Adrenal gland (tissue), 12 donors: ENCODE measurements around the gene WWP2. TPM values are rescaled to one million over a fixed set of nuclear protein-coding genes. Genes with fewer than 3 reads are reported as not detected.
"Not testable (repeated sequence)": the region's sequence is repeated elsewhere in the genome, so short reads cannot be mapped to it uniquely, and the experiment has no call there.

ENCODE experiments used
- DNase-seq, 7 donors: peaks; one replicate each; pipeline ENCODE4 v3.0.0-alpha.2; 2019 to 2020
- H3K27ac ChIP-seq, 5 donors: fragments of 200-600 bp; sonication (generic) in 4 of 5; 1 replicate in 3 of 5; 2 replicates in 2 of 5; pipeline versions ENCODE4 v1.5.1 to v1.8.0; 2016 to 2020; ENCODE audit warnings: mild to moderate bottlenecking in 1 of 5
- H3K27me3 ChIP-seq: fragments of 200-600 bp; 2 replicates; pipeline ENCODE4 v1.8.0; 2021
- H3K36me3 ChIP-seq, 2 donors: fragments of 200-600 bp; replicated peaks in 1 of 2; 1 replicate in 1 of 2; 2 replicates in 1 of 2; pipeline versions ENCODE4 v1.5.1 to v1.8.0; 2018 to 2022
- H3K4me1 ChIP-seq, 2 donors: fragments of 200-600 bp; replicated peaks in 1 of 2; 1 replicate in 1 of 2; 2 replicates in 1 of 2; pipeline versions ENCODE4 v1.5.1 to v1.8.0; 2018 to 2021
- H3K4me3 ChIP-seq, 4 donors: fragments of 200-600 bp; sonication (generic) in 3 of 4; one replicate each; pipeline ENCODE4 v1.5.1; 2016 to 2018
- H3K9me3 ChIP-seq, 3 donors: fragments of 200-600 bp; sonication (generic) in 1 of 3; replicated peaks in 1 of 3; 1 replicate in 2 of 3; 2 replicates in 1 of 3; pipeline versions ENCODE4 v1.5.1 to v1.8.0; 2016 to 2021
- CTCF ChIP-seq, 6 experiments: fragments of 450-650 bp in 4 of 6; fragments of 200-600 bp in 2 of 6; sonication (generic) in 1 of 6; IDR thresholded peaks; 1 replicate in 5 of 6; 2 replicates in 1 of 6; pipeline versions ENCODE4 v1.5.1 to v1.8.0; 2016 to 2021; ENCODE audit warnings: antibody characterized with exemption in 6 of 6, mild to moderate bottlenecking in 2 of 6, moderate library complexity in 1 of 6
- POLR2A ChIP-seq, 2 donors: fragments of 450-650 bp; IDR thresholded peaks; one replicate each; pipeline ENCODE4 v1.6.1; 2017; ENCODE audit warnings: antibody characterized with exemption in 2 of 2, mild to moderate bottlenecking in 2 of 2, moderate library complexity in 1 of 2
- WGBS, 4 donors: extraction: QIAGEN DNeasy Blood & Tissue Kit in 2 of 4; methylation state at CpG; one replicate each; pipeline versions ENCODE4 v1.1.5 to v1.1.7; 2013 to 2017; 5-methylcytosine and 5-hydroxymethylcytosine counted together
- intact Hi-C, 2 donors: fragments of 100-400 bp; cut with DNase I; formaldehyde crosslinking; loops; one replicate each; pipeline versions ENCODE4 v1.14.1 to v1.15.0; 2022 to 2023
- polyA plus RNA-seq, 3 donors: library from polyadenylated mRNA; stranded (reverse); fragments of 200-250 nt in 2 of 3; fragments of 350-450 nt in 1 of 3; fragmentation: Illumina TruSeq in 1 of 3; extraction: RNeasy Lipid Tissue Mini Kit (QIAGEN cat#74804) in 1 of 3; gene quantifications; one replicate each; pipeline ENCODE4 v1.2.3, GENCODE V29; 2013 to 2014
- total RNA-seq, 9 donors: library from RNA; depleted of rRNA in 4 of 9; stranded (reverse); fragments of >200 nt in 4 of 9; fragments of 120-200 nt in 1 of 9; fragmentation: NEBNext Ultra II Directional in 1 of 9; extraction: Animal tissue kit (Norgen Biotek cat#: 25700) in 1 of 9; gene quantifications; one replicate each; pipeline versions ENCODE4 v1.1.0 to v1.2.4, GENCODE V29; 2013 to 2023
- donor health status: healthy with polysubstance abuse.
- donor health status: Bipolar disorder and iron deficiency.
- donor health status: DM: yes; HTN: yes; CAD: no.
- donor health status: DM: no; HTN: no; CAD: no.
- donor health status: DM: no; HTN: no; CAD: no.
- donor health status: DM: yes; HTN: yes; CAD: no.

Gene WWP2
- total and polyA plus RNA-seq, 12 donors: 28.3 to 99.8 (median 72.0) TPM

GRCh38 chr16:69754143-69754468, 8.0 kb upstream of the WWP2 start:
- peak overlapping the region in 3 of 4 donors; percentile 76 to 100 (median 84) for H3K4me3 ChIP-seq
- H3K4me1 ChIP-seq: peaks cover 12 to 24% of the 10 kb centered on the region in 2 donors
- H3K27ac ChIP-seq: peak overlapping the region in 4 of 5 donors; percentile 20 to 86 (median 78)
- H3K27me3 ChIP-seq: no peaks in the 10 kb centered on the region
- no peak for TF ChIP-seq CTCF (IDR thresholded peaks at IDR 0.05)
- no peak for TF ChIP-seq POLR2A (IDR thresholded peaks at IDR 0.05)
- peaks cover 0 to 30% of the 10 kb centered on the region in 2 donors for H3K36me3 ChIP-seq
- 8 to 11% (median 8%) methylated on average over 4 of the region's 4 CpGs for WGBS, 4 donors
- intact Hi-C loops: loop anchor here (2.0 to 10.0 kb wide), 3 partner anchors 42 to 359 kb away; no protein-coding TSS in a partner anchor
- no peak for DNase-seq
- H3K9me3 ChIP-seq: no peaks in the 10 kb centered on the region

- DNase-seq: peak; percentile 95 to 97 (median 96)
- 0 to 1% (median 1%) methylated on average over 24 to 58 of the region's 58 CpGs for WGBS, 4 donors
- Histone ChIP-seq H3K27me3 (no peaks in the 10 kb centered on the region), H3K4me1 (peaks cover 12 to 19% of the 10 kb centered on the region in 2 donors), H3K4me3 (peak within 1 kb of the TSS; percentile 35 to 100 (median 80)), H3K36me3 (peaks cover 0 to 24% of the 10 kb centered on the region in 2 donors), H3K27ac (peak within 1 kb of the TSS in 4 of 5 donors; percentile 20 to 86 (median 78)), H3K9me3 (no peaks in the 10 kb centered on the region)
- TF ChIP-seq CTCF (IDR thresholded peaks at IDR 0.05): peak; percentile 94 to 100 (median 99)
- peak; percentile 32 to 62 for TF ChIP-seq POLR2A (IDR thresholded peaks at IDR 0.05)
- intact Hi-C loops: loop anchor here (2.0 to 10.0 kb wide), 3 partner anchors 42 to 360 kb away; no protein-coding TSS in a partner anchor
Observed at GRCh38 chr16:69754469-69755310, 7.4 kb upstream of the WWP2 start, which contains the start of gene NOB1. TSS of gene NOB1 (minus strand) at chr16:69754926. CDS start at chr16:69754910, 16 bp downstream.

GRCh38 chr16:69756705-69757104, 5.4 kb upstream of the WWP2 start:
- no peak for DNase-seq
- WGBS, 4 donors: 86 to 89% (median 89%) methylated on average over 10 of the region's 10 CpGs

GRCh38 chr16:69757375-69757774, 4.8 kb upstream of the WWP2 start:
- H3K27me3 ChIP-seq, H3K4me3 ChIP-seq, H3K9me3 ChIP-seq, H3K36me3 ChIP-seq, DNase-seq, H3K27ac ChIP-seq: not testable (repeated sequence)
- 83 to 90% (median 85%) methylated on average over 13 of the region's 13 CpGs for WGBS, 4 donors
- intact Hi-C loops: loop anchor here in 1 of 2 donors (10.0 kb wide), 1 partner anchor 363 kb away; no protein-coding TSS in a partner anchor
- H3K4me1 ChIP-seq: peaks cover 17 to 24% of the 10 kb centered on the region in 2 donors

More at GRCh38 chr16:69756705-69757104, 5.4 kb upstream of the WWP2 start:
- H3K4me1 ChIP-seq: peaks cover 14 to 21% of the 10 kb centered on the region in 2 donors
- no peak for TF ChIP-seq CTCF (IDR thresholded peaks at IDR 0.05)
- no peak for TF ChIP-seq POLR2A (IDR thresholded peaks at IDR 0.05)
- H3K27me3 ChIP-seq: no peaks in the 10 kb centered on the region
- no peak overlapping the region for H3K27ac ChIP-seq
- H3K36me3 ChIP-seq: peaks cover 0 to 5% of the 10 kb centered on the region in 2 donors
- intact Hi-C loops: loop anchor here in 1 of 2 donors (10.0 kb wide), 1 partner anchor 362 kb away; no protein-coding TSS in a partner anchor
- no peak overlapping the region for H3K4me3 ChIP-seq
- no peaks in the 10 kb centered on the region for H3K9me3 ChIP-seq
